Stimulated activated CD4-positive, alpha-beta T cell treated with anti-CD3 and anti-CD28 coated beads, Interleukin-1b, Interleukin-23, amount 100 ng/mL, for 48 hours (primary cell): Measurements from ENCODE around the gene RNF7.
"Not testable (repeated sequence)": the region's sequence is repeated elsewhere in the genome, so short reads cannot be mapped to it uniquely, and the experiment has no call there.

Experiments
- DNase-seq: peaks from one replicate; pipeline ENCODE4 v3.0.0-alpha.2; 2020

The RNF7 gene

DNA sequence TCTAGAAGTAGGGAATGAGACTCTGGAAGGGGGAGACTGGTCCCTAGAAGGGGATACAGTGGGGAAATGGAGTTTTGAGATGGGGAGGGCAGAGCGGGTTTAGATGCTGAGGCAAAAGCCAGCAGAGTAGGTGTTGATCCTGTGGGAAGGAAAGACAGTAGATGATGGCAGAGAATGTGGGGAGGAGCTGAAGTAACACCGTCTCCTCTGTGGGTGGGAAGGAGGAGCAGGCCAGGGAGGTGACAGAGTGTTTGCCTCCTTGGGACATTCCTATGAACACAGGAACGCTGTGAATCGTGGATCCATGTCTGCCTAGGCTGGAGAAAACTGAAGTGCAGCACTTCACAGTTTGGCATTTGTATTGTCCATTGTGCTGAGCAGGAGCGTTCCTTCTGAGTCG lies 45.5 kb downstream of the RNF7 start:
- DNase-seq = no peak

GRCh38 chr3:141784096-141784495 lies 46.0 kb downstream of the RNF7 start:
- DNase-seq = no peak

DNA sequence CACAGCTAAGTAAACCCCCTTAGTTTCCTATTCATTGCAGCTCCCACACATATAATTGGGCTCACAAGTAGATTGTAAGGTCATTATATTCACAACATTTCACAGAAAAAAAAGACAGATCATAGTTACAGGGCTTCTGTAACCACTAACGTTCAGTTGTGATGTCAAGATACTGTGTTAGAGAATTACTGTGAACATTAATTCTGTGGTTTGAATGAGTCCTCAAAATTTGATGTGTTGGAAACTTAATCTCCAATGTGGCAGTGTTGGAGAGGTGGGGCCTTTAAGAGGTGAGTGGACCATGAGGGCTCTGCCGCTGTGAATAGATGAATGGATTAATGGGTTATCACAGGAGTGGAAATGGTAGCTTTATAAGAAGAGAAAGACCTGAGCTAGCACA lies 46.4 kb downstream of the RNF7 start:
- DNase-seq = no peak

- DNase-seq = no peak
Measured at GRCh38 chr3:141788149-141788548, 50.1 kb downstream of the RNF7 start.

GRCh38 chr3:141788750-141789149 lies 50.7 kb downstream of the RNF7 start:
- not testable (repeated sequence) for DNase-seq

DNA sequence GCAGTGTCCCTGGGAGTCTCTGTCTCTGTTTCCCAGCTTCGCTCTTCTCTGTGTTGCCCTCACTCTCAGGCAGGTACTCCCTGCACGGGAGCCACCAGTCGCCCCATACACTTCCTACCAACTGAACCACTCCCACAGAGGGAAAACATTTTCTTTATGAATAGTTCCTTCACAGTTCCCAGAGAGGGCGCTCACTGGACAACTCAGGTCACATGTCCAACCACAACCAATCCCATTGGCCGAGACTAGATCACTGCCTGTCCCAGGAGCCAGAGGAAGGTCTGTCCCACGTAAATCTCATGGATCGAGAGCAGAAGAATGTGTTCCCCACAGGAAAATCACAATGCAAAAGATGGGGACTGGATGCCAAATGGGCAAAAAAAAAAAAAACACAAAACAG lies 51.2 kb downstream of the RNF7 start:
- DNase-seq = no peak

DNA sequence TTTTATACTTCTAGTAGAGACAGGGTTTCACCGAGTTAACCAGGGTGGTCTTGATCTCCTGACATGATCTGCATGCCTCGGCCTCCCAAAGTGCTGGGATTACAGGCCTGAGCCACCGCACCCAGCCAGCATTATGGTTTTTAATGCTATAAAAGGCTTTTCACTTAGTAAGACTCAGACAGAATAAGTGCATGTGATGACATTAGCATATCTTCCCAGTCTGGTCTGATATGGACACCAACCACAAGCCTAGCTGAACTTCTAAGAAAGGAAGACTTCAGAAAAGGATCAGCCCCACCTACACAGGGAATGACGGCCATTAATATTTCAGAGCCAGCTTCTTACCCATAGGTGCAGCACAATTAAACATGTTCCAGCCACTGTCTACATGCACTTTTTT lies 52.1 kb downstream of the RNF7 start:
- DNase-seq = no peak

DNA sequence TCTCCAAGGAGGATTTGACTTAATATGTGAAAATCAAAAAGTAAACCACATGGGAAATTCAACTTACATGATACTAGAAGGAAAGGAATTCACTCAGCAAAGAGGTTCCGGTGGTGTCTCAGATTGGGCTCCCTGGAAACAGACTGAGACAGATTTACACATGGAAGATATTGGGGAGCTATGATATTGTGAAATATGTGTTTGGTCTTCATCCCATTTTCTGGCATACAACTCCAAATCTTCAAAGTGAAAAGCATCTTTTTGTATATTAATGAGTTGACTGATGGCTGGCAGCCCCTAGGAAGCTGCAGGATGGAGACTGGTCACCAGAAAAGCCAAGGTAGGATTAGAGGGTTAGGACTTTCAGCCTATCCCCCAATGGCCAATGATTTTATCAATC lies 54.4 kb downstream of the RNF7 start:
- no peak for DNase-seq

GRCh38 chr3:141793476-141794260 lies 55.6 kb downstream of the RNF7 start:
- DNase-seq = no peak

GRCh38 chr3:141795276-141795675 lies 57.2 kb downstream of the RNF7 start:
- peak; percentile 52 for DNase-seq

- no peak for DNase-seq
Measured at GRCh38 chr3:141795741-141796080, 57.6 kb downstream of the RNF7 start.

DNA sequence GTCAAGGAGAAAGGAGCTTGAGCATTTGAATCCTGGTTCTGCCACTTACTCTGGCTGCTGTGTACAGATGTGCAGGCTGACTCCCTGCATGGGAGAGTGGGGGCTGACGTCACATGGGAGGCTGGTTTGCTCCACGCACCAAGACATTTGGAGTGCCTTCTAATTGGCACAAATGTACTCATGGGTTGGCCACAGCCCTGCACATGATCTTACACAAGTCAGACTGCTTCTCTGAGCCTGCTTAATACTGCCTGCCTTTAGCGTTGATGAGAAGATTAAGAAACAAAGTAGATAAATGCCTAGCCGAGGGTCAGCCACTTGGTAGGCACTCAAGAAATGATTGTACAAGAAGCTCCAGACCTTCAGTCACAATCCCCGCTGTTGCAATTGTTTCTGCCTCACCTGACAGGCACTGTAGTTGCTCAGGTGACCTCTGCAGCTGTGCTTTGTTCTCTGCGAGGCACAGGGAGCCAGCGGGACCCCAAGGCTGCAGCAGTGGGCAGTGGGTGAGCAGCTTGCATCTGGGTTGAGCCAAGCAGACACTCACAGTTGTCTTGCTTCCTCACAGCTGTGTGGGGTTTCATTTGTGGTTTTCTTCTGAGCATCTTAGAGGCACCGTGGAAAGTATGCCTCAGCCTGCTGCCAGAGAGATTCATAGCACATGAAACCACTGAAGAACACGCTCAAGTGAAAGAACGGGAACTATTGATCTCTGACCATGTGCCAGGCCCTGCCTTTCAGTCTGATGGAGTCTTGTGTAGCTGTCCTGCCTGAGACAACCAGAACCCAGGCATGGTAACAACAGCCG lies 58.2 kb downstream of the RNF7 start:
- DNase-seq = peak; percentile 87
